Stimulated activated memory B cell treated with anti-CD40 and anti-IgM and Interleukin-4, amounts not matched to agents 10 μg/mL and 1 μg/mL and 100 μg/mL, for 72 hours (primary cell): ENCODE measurements around the gene ARHGAP19.
A peak's percentile ranks its signal among the peaks of the same experiment; 100 is the strongest.
"Not testable (repeated sequence)": the region's sequence is repeated elsewhere in the genome, so short reads cannot be mapped to it uniquely, and the experiment has no call there.

Experiments used
- ATAC-seq: fragments of 150-1000 bp; cut with Tn5 transposase; 2 replicates; pipeline ENCODE4 v1.10.0; 2021
- H3K27ac Mint-ChIP-seq: one replicate; pipeline ENCODE4 v1.8.0; 2022; ENCODE audit warnings: mild to moderate bottlenecking, mixed read lengths
- H3K27me3 Mint-ChIP-seq: one replicate; pipeline ENCODE4 v1.8.0; 2022; ENCODE audit warnings: mixed read lengths
- H3K36me3 Mint-ChIP-seq: one replicate; pipeline ENCODE4 v1.8.0; 2022; ENCODE audit warnings: mixed read lengths
- H3K4me1 Mint-ChIP-seq: one replicate; pipeline ENCODE4 v1.8.0; 2022; ENCODE audit warnings: mixed read lengths
- H3K4me3 Mint-ChIP-seq: one replicate; pipeline ENCODE4 v1.8.0; 2022; ENCODE audit warnings: mild to moderate bottlenecking, moderate library complexity, mixed read lengths
- H3K9me3 Mint-ChIP-seq: one replicate; pipeline ENCODE4 v1.8.0; 2022; ENCODE audit warnings: mixed read lengths

The ARHGAP19 gene

GRCh38 chr10:97307866-97308780 lies 15.7 kb upstream of the ARHGAP19 start:
- Mint-ChIP-seq H3K27ac (no peak overlapping the region), H3K4me1 (no peaks in the 10 kb centered on the region), H3K27me3 (no peaks in the 10 kb centered on the region), H3K4me3 (no peak overlapping the region), H3K36me3 (no peaks in the 10 kb centered on the region), H3K9me3 (no peaks in the 10 kb centered on the region)
- no peak for ATAC-seq

GRCh38 chr10:97307441-97307840 lies 15.0 kb upstream of the ARHGAP19 start:
- ATAC-seq, result no peak
- H3K27me3 Mint-ChIP-seq, result no peaks in the 10 kb centered on the region
- H3K36me3 Mint-ChIP-seq, result no peaks in the 10 kb centered on the region
- H3K9me3 Mint-ChIP-seq, result no peaks in the 10 kb centered on the region
- no peaks in the 10 kb centered on the region for H3K4me1 Mint-ChIP-seq
- H3K27ac Mint-ChIP-seq, result no peak overlapping the region
- no peak overlapping the region for H3K4me3 Mint-ChIP-seq

GRCh38 chr10:97302088-97302791 lies 9.8 kb upstream of the ARHGAP19 start:
- Mint-ChIP-seq H3K27me3 (no peaks in the 10 kb centered on the region), H3K9me3 (no peaks in the 10 kb centered on the region), H3K27ac (no peak overlapping the region), H3K36me3 (no peaks in the 10 kb centered on the region), H3K4me3 (no peak overlapping the region), H3K4me1 (no peaks in the 10 kb centered on the region)
- ATAC-seq, result no peak

- Mint-ChIP-seq H3K36me3 (no peaks in the 10 kb centered on the region), H3K4me1 (no peaks in the 10 kb centered on the region), H3K4me3 (no peak overlapping the region), H3K27me3 (no peaks in the 10 kb centered on the region), H3K9me3 (no peaks in the 10 kb centered on the region), H3K27ac (no peak overlapping the region)
- no peak for ATAC-seq
These were observed 8.5 kb upstream of the ARHGAP19 start for GRCh38 chr10:97300980-97301379.

- peaks cover 9% of the 10 kb centered on the region for H3K27me3 Mint-ChIP-seq
- no peak overlapping the region for H3K27ac Mint-ChIP-seq
- H3K4me1 Mint-ChIP-seq, result no peaks in the 10 kb centered on the region
- no peak for ATAC-seq
- H3K36me3 Mint-ChIP-seq, result no peaks in the 10 kb centered on the region
- no peak overlapping the region for H3K4me3 Mint-ChIP-seq
- no peaks in the 10 kb centered on the region for H3K9me3 Mint-ChIP-seq
These were observed 5.8 kb upstream of the ARHGAP19 start for GRCh38 chr10:97298223-97298571.

GRCh38 chr10:97297556-97298222 lies 5.3 kb upstream of the ARHGAP19 start:
- H3K4me3 Mint-ChIP-seq, result no peak overlapping the region
- ATAC-seq, result no peak
- peaks cover 9% of the 10 kb centered on the region for H3K27me3 Mint-ChIP-seq
- peaks cover 4% of the 10 kb centered on the region for H3K4me1 Mint-ChIP-seq
- no peaks in the 10 kb centered on the region for H3K36me3 Mint-ChIP-seq
- no peak overlapping the region for H3K27ac Mint-ChIP-seq
- H3K9me3 Mint-ChIP-seq, result no peaks in the 10 kb centered on the region

- H3K9me3 Mint-ChIP-seq, result no peaks in the 10 kb centered on the region
- peaks cover 9% of the 10 kb centered on the region for H3K27me3 Mint-ChIP-seq
- ATAC-seq, result no peak
These were observed 393 bp upstream of the ARHGAP19 start for GRCh38 chr10:97292862-97293198.

GRCh38 chr10:97291357-97292096 lies 910 bp downstream of the ARHGAP19 start:
- Mint-ChIP-seq H3K4me3 (peak overlapping the region; percentile 83), H3K27ac (peak overlapping the region; percentile 83), H3K9me3 (no peaks in the 10 kb centered on the region), H3K4me1 (peaks cover 26% of the 10 kb centered on the region), H3K27me3 (peaks cover 9% of the 10 kb centered on the region), H3K36me3 (no peaks in the 10 kb centered on the region)
- no peak for ATAC-seq

More at GRCh38 chr10:97292862-97293198, 393 bp upstream of the ARHGAP19 start:
- no peaks in the 10 kb centered on the region for H3K36me3 Mint-ChIP-seq
- H3K4me3 Mint-ChIP-seq, result peak overlapping the region; percentile 83
- H3K27ac Mint-ChIP-seq, result peak overlapping the region; percentile 83
- peaks cover 26% of the 10 kb centered on the region for H3K4me1 Mint-ChIP-seq

- H3K27ac Mint-ChIP-seq, ATAC-seq, H3K4me3 Mint-ChIP-seq, H3K36me3 Mint-ChIP-seq, H3K9me3 Mint-ChIP-seq, H3K27me3 Mint-ChIP-seq: not testable (repeated sequence)
- peaks cover 26% of the 10 kb centered on the region for H3K4me1 Mint-ChIP-seq
These were observed 1.7 kb downstream of the ARHGAP19 start for GRCh38 chr10:97290576-97291356.

- H3K9me3 Mint-ChIP-seq, H3K27me3 Mint-ChIP-seq, H3K36me3 Mint-ChIP-seq, H3K27ac Mint-ChIP-seq, H3K4me3 Mint-ChIP-seq, ATAC-seq: not testable (repeated sequence)
- peaks cover 26% of the 10 kb centered on the region for H3K4me1 Mint-ChIP-seq
These were observed 2.4 kb downstream of the ARHGAP19 start for GRCh38 chr10:97290076-97290475.

- no peaks in the 10 kb centered on the region for H3K27me3 Mint-ChIP-seq
- H3K27ac Mint-ChIP-seq, result no peak overlapping the region
- H3K9me3 Mint-ChIP-seq, result no peaks in the 10 kb centered on the region
- H3K36me3 Mint-ChIP-seq, result peaks cover under 1% of the 10 kb centered on the region
- H3K4me3 Mint-ChIP-seq, result no peak overlapping the region
- H3K4me1 Mint-ChIP-seq, result no peaks in the 10 kb centered on the region
- no peak for ATAC-seq
These were observed 11.7 kb downstream of the ARHGAP19 start for GRCh38 chr10:97280783-97281182.

GRCh38 chr10:97279121-97279815 lies 13.2 kb downstream of the ARHGAP19 start:
- H3K4me1 Mint-ChIP-seq, result no peaks in the 10 kb centered on the region
- H3K9me3 Mint-ChIP-seq, result no peaks in the 10 kb centered on the region
- H3K36me3 Mint-ChIP-seq, result no peaks in the 10 kb centered on the region
- no peak for ATAC-seq
- H3K27ac Mint-ChIP-seq, result no peak overlapping the region
- H3K27me3 Mint-ChIP-seq, result no peaks in the 10 kb centered on the region
- no peak overlapping the region for H3K4me3 Mint-ChIP-seq

- no peaks in the 10 kb centered on the region for H3K9me3 Mint-ChIP-seq
- no peak overlapping the region for H3K4me3 Mint-ChIP-seq
- no peaks in the 10 kb centered on the region for H3K36me3 Mint-ChIP-seq
- no peaks in the 10 kb centered on the region for H3K27me3 Mint-ChIP-seq
- ATAC-seq, result peak; percentile 54
- H3K4me1 Mint-ChIP-seq, result no peaks in the 10 kb centered on the region
- no peak overlapping the region for H3K27ac Mint-ChIP-seq
These were observed 13.9 kb downstream of the ARHGAP19 start for GRCh38 chr10:97278491-97278989.

GRCh38 chr10:97277551-97277950 lies 14.9 kb downstream of the ARHGAP19 start:
- Mint-ChIP-seq H3K4me3 (no peak overlapping the region), H3K9me3 (no peaks in the 10 kb centered on the region), H3K27me3 (no peaks in the 10 kb centered on the region), H3K4me1 (no peaks in the 10 kb centered on the region), H3K27ac (no peak overlapping the region), H3K36me3 (no peaks in the 10 kb centered on the region)
- ATAC-seq, result no peak
